Measurements from ENCODE around the gene ZNF511.

DNA sequence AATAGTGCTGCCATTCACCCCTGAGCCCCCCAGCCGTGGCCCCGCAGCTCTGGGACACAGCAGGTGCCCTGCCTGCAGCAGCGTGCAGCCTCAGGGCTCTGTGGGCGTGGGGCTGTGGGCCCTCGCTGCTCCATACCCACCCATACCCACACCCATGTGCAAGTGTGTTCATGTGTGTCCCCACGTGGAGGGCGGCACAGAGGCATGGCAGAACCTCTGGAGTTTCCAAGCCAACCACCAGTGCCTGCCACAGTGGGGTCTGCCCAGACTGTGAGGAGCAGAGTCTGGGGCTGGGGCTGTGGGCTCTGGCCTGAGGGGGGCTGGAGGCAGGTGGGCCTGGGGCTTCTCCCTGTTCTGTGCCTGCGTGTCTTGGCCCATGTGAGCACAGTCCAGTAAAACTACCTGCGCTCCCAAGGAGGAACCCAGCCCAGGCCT lies 40.9 kb downstream of the ZNF511 start:
- TF ChIP-seq, protein P1, sequence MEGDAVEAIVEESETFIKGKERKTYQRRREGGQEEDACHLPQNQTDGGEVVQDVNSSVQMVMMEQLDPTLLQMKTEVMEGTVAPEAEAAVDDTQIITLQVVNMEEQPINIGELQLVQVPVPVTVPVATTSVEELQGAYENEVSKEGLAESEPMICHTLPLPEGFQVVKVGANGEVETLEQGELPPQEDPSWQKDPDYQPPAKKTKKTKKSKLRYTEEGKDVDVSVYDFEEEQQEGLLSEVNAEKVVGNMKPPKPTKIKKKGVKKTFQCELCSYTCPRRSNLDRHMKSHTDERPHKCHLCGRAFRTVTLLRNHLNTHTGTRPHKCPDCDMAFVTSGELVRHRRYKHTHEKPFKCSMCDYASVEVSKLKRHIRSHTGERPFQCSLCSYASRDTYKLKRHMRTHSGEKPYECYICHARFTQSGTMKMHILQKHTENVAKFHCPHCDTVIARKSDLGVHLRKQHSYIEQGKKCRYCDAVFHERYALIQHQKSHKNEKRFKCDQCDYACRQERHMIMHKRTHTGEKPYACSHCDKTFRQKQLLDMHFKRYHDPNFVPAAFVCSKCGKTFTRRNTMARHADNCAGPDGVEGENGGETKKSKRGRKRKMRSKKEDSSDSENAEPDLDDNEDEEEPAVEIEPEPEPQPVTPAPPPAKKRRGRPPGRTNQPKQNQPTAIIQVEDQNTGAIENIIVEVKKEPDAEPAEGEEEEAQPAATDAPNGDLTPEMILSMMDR (IDR thresholded peaks at IDR 0.05), result no peak
- TF ChIP-seq POLR2A (IDR thresholded peaks at IDR 0.05) (no peak), POLR2AphosphoS5 (IDR thresholded peaks at IDR 0.05) (no peak)
